Measurements from ENCODE around the gene MXD3.

The MXD3 gene

GRCh38 chr5:177311723-177312648 lies at the start of gene MXD3:
Gene MXD3 (minus strand): TSS chr5:177311898. CDS start chr5:177311830, 68 bp downstream.
- H3K36me3 ChIP-seq (ENCODE audit: control insufficient read depth in 2 of 2, insufficient read depth in 1 of 2, low read length in 2 of 2): peaks cover 0 to 27% of the 10 kb centered on the region in 2 experiments; a peak in 1 of 3 replicates
- POLR2A ChIA-PET: interaction anchor here (0.5 to 2.4 kb wide), 15 partner anchors 8 to 186 kb away, joined by 3 to 12 read pairs (median 5); partner anchors contain the start of genes GRK6, LMAN2, PRELID1 and RAB24
- H3K27ac ChIP-seq (ENCODE audit: extremely low read depth, low read depth, low read length): peak within 1 kb of the TSS; percentile 67
- H3K4me1 ChIP-seq (ENCODE audit: control insufficient read depth, insufficient read depth, low read length): peaks cover 5% of the 10 kb centered on the region
- peak within 1 kb of the TSS; percentile 86 for H3K4me3 ChIP-seq (ENCODE audit: low read depth, low read length)
- CTCF ChIA-PET: interaction anchor here (0.6 to 1.4 kb wide), 6 partner anchors 10 to 198 kb away, joined by 3 to 7 read pairs (median 3); no protein-coding TSS in a partner anchor
- H3K9me3 ChIP-seq (ENCODE audit: control insufficient read depth, insufficient read depth, low read depth, low read length): no peaks in the 10 kb centered on the region
- TF ChIP-seq HOXD13 (CRISPR knock-in tag; IDR thresholded peaks at IDR 0.05; ENCODE audit: borderline replicate concordance) (no peak), ELK4 (IDR thresholded peaks at IDR 0.05; ENCODE audit: borderline replicate concordance, low read depth, low read length) (no peak), MZF1 (tag by site-specific recombination; IDR thresholded peaks at IDR 0.05; ENCODE audit: borderline replicate concordance) (no peak), YY2 (tag by site-specific recombination; IDR thresholded peaks at IDR 0.05) (no peak), ZNF48 (tag by site-specific recombination; IDR thresholded peaks at IDR 0.05) (no peak), PRDM4 (tag by site-specific recombination; IDR thresholded peaks at IDR 0.05) (no peak; the same call in 1 of the 2 replicates), ZBTB8A (tag by site-specific recombination; IDR thresholded peaks at IDR 0.05) (peak; percentile 33; the same call in 1 of the 2 replicates), ZNF138 (tag by site-specific recombination; IDR thresholded peaks at IDR 0.05; ENCODE audit: borderline replicate concordance) (no peak), ZNF510 (tag by site-specific recombination; IDR thresholded peaks at IDR 0.05; ENCODE audit: insufficient replicate concordance) (no peak), EGR2 (tag by site-specific recombination; IDR thresholded peaks at IDR 0.05; ENCODE audit: low read depth) (peak; percentile 88), ZNF639 (tag by site-specific recombination; IDR thresholded peaks at IDR 0.05) (no peak), ZNF23 (tag by site-specific recombination; IDR thresholded peaks at IDR 0.05; ENCODE audit: borderline replicate concordance) (no peak), TRIM28 (IDR thresholded peaks at IDR 0.05; ENCODE audit: borderline replicate concordance, low read length) (no peak), ZNF148 (tag by site-specific recombination; IDR thresholded peaks at IDR 0.05; ENCODE audit: borderline replicate concordance) (no peak), ZNF155 (tag by site-specific recombination; IDR thresholded peaks at IDR 0.05) (no peak), ZNF560 (tag by site-specific recombination; IDR thresholded peaks at IDR 0.05; ENCODE audit: borderline replicate concordance) (no peak), ZNF629 (tag by site-specific recombination; IDR thresholded peaks at IDR 0.05) (no peak; the same call in 1 of the 2 replicates), ZNF112 (tag by site-specific recombination; IDR thresholded peaks at IDR 0.05) (no peak), OVOL3 (tag by site-specific recombination; IDR thresholded peaks at IDR 0.05) (peak; percentile 45; the same call in 1 of the 2 replicates), ZNF133 (tag by site-specific recombination; IDR thresholded peaks at IDR 0.05) (no peak), KLF1 (tag by site-specific recombination; IDR thresholded peaks at IDR 0.05) (peak; percentile 79), PRDM6 (tag by site-specific recombination; IDR thresholded peaks at IDR 0.05) (no peak), ZNF391 (tag by site-specific recombination; IDR thresholded peaks at IDR 0.05; ENCODE audit: borderline replicate concordance, low read depth) (no peak; the same call in 1 of the 2 replicates), ZSCAN23 (tag by site-specific recombination; IDR thresholded peaks at IDR 0.05) (no peak), SALL2 (tag by site-specific recombination; IDR thresholded peaks at IDR 0.05; ENCODE audit: borderline replicate concordance) (no peak)
